GM19438 (cell line): ENCODE results near the gene ABTB2.

ENCODE experiments used
- ATAC-seq: cut with Tn5 transposase; IDR thresholded peaks from one replicate; pipeline ENCODE4 v1.9.1; 2021; ENCODE audit warnings: low read depth; ENCODE audit not compliant: unreplicated experiment

ABTB2 gene

GRCh38 chr11:34268906-34269430 is 88.8 kb downstream of the ABTB2 start:
- ATAC-seq: no peak

GRCh38 chr11:34267417-34267816 is 90.4 kb downstream of the ABTB2 start:
- ATAC-seq: no peak

GRCh38 chr11:34267013-34267412 is 90.8 kb downstream of the ABTB2 start:
- no peak for ATAC-seq

- no peak for ATAC-seq
Observed at GRCh38 chr11:34266090-34266912, 91.5 kb downstream of the ABTB2 start.

- no peak for ATAC-seq
Observed at GRCh38 chr11:34264303-34265110, 93.3 kb downstream of the ABTB2 start.

- ATAC-seq: no peak
Observed at GRCh38 chr11:34263441-34264091, 94.2 kb downstream of the ABTB2 start.

- no peak for ATAC-seq
Observed at GRCh38 chr11:34262531-34263081, 95.2 kb downstream of the ABTB2 start.

- no peak for ATAC-seq
Observed at GRCh38 chr11:34261820-34262219, 96.0 kb downstream of the ABTB2 start.

GRCh38 chr11:34261095-34261494 is 96.7 kb downstream of the ABTB2 start:
- ATAC-seq: no peak

GRCh38 chr11:34260072-34260575 is 97.7 kb downstream of the ABTB2 start:
- ATAC-seq: no peak

GRCh38 chr11:34259087-34259486 is 98.7 kb downstream of the ABTB2 start:
- ATAC-seq: no peak

- ATAC-seq: no peak
Observed at GRCh38 chr11:34256626-34257025, 101.2 kb downstream of the ABTB2 start.

- no peak for ATAC-seq
Observed at GRCh38 chr11:34256150-34256549, 101.7 kb downstream of the ABTB2 start.

GRCh38 chr11:34255101-34255500 is 102.7 kb downstream of the ABTB2 start:
- no peak for ATAC-seq

- no peak for ATAC-seq
Observed at GRCh38 chr11:34254011-34254410, 103.8 kb downstream of the ABTB2 start.

- no peak for ATAC-seq
Observed at GRCh38 chr11:34252651-34253050, 105.2 kb downstream of the ABTB2 start.

- ATAC-seq: no peak
Observed at GRCh38 chr11:34252015-34252414, 105.8 kb downstream of the ABTB2 start.

- ATAC-seq: no peak
Observed at GRCh38 chr11:34251589-34251980, 106.2 kb downstream of the ABTB2 start.

GRCh38 chr11:34250732-34251588 is 106.8 kb downstream of the ABTB2 start:
- ATAC-seq: peak; percentile 76

- no peak for ATAC-seq
Observed at GRCh38 chr11:34250211-34250610, 107.6 kb downstream of the ABTB2 start.
